ENCODE measurements around the gene GPR150.
A peak's percentile ranks its signal among the peaks of the same experiment; 100 is the strongest.
"Not testable (repeated sequence)": the region's sequence is repeated elsewhere in the genome, so short reads cannot be mapped to it uniquely, and the experiment has no call there.

GPR150 gene

DNA sequence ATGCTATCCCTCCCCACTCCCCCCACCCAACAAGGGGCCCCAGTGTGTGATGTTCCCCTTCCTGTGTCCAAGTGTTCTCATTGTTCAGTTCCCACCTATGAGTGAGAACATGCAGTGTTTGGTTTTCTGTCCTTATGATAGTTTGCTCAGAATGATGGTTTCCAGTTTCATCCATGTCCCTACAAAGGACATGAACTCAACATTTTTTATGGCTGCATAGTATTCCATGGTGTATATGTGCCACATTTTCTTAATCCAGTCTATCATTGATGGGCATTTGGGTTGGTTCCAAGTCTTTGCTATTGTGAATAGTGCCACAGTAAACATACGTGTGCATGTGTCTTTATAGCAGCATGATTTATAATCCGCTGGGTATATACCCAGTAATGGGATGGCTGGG is 13.1 kb downstream of the GPR150 start:
- H3K27ac ChIP-seq (ENCODE audit: insufficient read depth, low read depth, low read length, poor library complexity, severe bottlenecking); H3K9me3 ChIP-seq (ENCODE audit: control insufficient read depth, low read length); H3K4me1 ChIP-seq (ENCODE audit: control insufficient read depth, insufficient read depth, low read length); H3K27me3 ChIP-seq (ENCODE audit: control insufficient read depth, insufficient read depth, low read length, poor library complexity, severe bottlenecking); H3K36me3 ChIP-seq (ENCODE audit: control insufficient read depth, insufficient read depth, low read length); H3K4me3 ChIP-seq (ENCODE audit: insufficient read depth, low read depth, low read length): not testable (repeated sequence)
- 89 to 100% methylated on average over 2 of the region's 2 CpGs for WGBS, 2 experiments

GRCh38 chr5:95633671-95634070 is 13.8 kb downstream of the GPR150 start:
- Histone ChIP-seq H3K9me3 (ENCODE audit: control insufficient read depth, low read length) (no peaks in the 10 kb centered on the region), H3K36me3 (ENCODE audit: control insufficient read depth, insufficient read depth, low read length) (no peaks in the 10 kb centered on the region), H3K27ac (ENCODE audit: insufficient read depth, low read depth, low read length, poor library complexity, severe bottlenecking) (no peak overlapping the region), H3K4me1 (ENCODE audit: control insufficient read depth, insufficient read depth, low read length) (no peaks in the 10 kb centered on the region), H3K27me3 (ENCODE audit: control insufficient read depth, insufficient read depth, low read length, poor library complexity, severe bottlenecking) (no peaks in the 10 kb centered on the region), H3K4me3 (ENCODE audit: insufficient read depth, low read depth, low read length) (no peak overlapping the region)
- WGBS, 2 experiments, result 94 to 95% methylated on average over 3 of the region's 3 CpGs

- Histone ChIP-seq H3K27me3 (ENCODE audit: control insufficient read depth, insufficient read depth, low read length, poor library complexity, severe bottlenecking) (no peaks in the 10 kb centered on the region), H3K36me3 (ENCODE audit: control insufficient read depth, insufficient read depth, low read length) (no peaks in the 10 kb centered on the region), H3K4me3 (ENCODE audit: insufficient read depth, low read depth, low read length) (no peak overlapping the region), H3K9me3 (ENCODE audit: control insufficient read depth, low read length) (no peaks in the 10 kb centered on the region), H3K4me1 (ENCODE audit: control insufficient read depth, insufficient read depth, low read length) (no peaks in the 10 kb centered on the region), H3K27ac (ENCODE audit: insufficient read depth, low read depth, low read length, poor library complexity, severe bottlenecking) (no peak overlapping the region)
- WGBS, 2 experiments, result 91 to 100% methylated on average over 3 of the region's 3 CpGs
These were observed 14.2 kb downstream of the GPR150 start for GRCh38 chr5:95634081-95634480.

DNA sequence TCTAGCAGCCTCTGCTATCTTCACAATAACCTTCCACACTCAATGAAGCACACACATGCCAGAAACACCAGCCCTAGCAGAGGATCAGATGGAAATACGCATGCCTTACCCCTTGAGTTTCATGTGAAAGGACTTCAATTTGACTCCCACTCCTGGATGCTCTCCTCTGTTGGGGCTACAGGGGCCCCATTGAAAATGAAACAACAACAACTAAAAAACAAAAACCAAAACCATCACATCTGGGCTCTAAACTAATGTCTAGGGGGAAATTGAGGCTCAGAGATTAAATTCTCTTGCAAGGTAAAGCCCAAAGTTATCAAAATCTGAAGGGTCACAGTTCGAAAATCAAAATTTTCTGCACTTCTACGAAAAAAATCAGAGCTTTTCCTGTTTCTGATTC is 18.7 kb downstream of the GPR150 start:
- H3K4me3 ChIP-seq (ENCODE audit: insufficient read depth, low read depth, low read length), result no peak overlapping the region

GRCh38 chr5:95641741-95642220 is 21.9 kb downstream of the GPR150 start:
- Histone ChIP-seq H3K27me3 (ENCODE audit: control insufficient read depth, insufficient read depth, low read length, poor library complexity, severe bottlenecking) (no peaks in the 10 kb centered on the region), H3K36me3 (ENCODE audit: control insufficient read depth, insufficient read depth, low read length) (no peaks in the 10 kb centered on the region), H3K4me3 (ENCODE audit: insufficient read depth, low read depth, low read length) (no peak overlapping the region), H3K27ac (ENCODE audit: insufficient read depth, low read depth, low read length, poor library complexity, severe bottlenecking) (no peak overlapping the region), H3K9me3 (ENCODE audit: control insufficient read depth, low read length) (no peaks in the 10 kb centered on the region), H3K4me1 (ENCODE audit: control insufficient read depth, insufficient read depth, low read length) (no peaks in the 10 kb centered on the region)
- WGBS, 2 experiments, result 93% methylated on average over 5 of the region's 5 CpGs

More for the DNA sequence above, 18.7 kb downstream of the GPR150 start:
- WGBS, 2 experiments, result 88 to 91% methylated on average over 3 of the region's 3 CpGs
- H3K4me1 ChIP-seq (ENCODE audit: control insufficient read depth, insufficient read depth, low read length), result no peaks in the 10 kb centered on the region
- no peaks in the 10 kb centered on the region for H3K9me3 ChIP-seq (ENCODE audit: control insufficient read depth, low read length)
- H3K27ac ChIP-seq (ENCODE audit: insufficient read depth, low read depth, low read length, poor library complexity, severe bottlenecking), result no peak overlapping the region
- no peaks in the 10 kb centered on the region for H3K36me3 ChIP-seq (ENCODE audit: control insufficient read depth, insufficient read depth, low read length)
- H3K27me3 ChIP-seq (ENCODE audit: control insufficient read depth, insufficient read depth, low read length, poor library complexity, severe bottlenecking), result no peaks in the 10 kb centered on the region

DNA sequence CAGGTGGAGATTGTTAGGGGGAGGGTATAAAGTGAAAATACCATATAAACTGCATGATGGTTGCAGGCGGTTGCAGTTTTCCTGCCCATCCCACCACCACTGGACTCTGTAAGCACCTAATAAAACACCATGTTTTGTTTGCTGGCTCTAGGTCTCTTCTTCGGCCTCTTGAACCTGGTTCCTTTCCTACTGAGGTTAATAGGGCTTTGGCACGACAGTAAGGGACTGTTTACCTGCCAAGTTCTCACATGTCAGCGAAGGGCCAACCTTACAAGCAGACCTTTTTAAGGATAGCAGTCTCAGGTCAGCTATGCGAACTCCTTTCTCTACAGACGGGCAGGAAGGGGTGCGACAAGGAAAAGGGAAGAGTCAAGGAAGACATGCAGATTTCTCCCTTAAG is 23.3 kb downstream of the GPR150 start:
- no peaks in the 10 kb centered on the region for H3K36me3 ChIP-seq (ENCODE audit: control insufficient read depth, insufficient read depth, low read length)

GRCh38 chr5:95644351-95645042 is 24.6 kb downstream of the GPR150 start:
- Histone ChIP-seq H3K36me3 (ENCODE audit: control insufficient read depth, insufficient read depth, low read length) (no peaks in the 10 kb centered on the region), H3K4me3 (ENCODE audit: insufficient read depth, low read depth, low read length) (no peak overlapping the region), H3K27ac (ENCODE audit: insufficient read depth, low read depth, low read length, poor library complexity, severe bottlenecking) (no peak overlapping the region), H3K27me3 (ENCODE audit: control insufficient read depth, insufficient read depth, low read length, poor library complexity, severe bottlenecking) (no peaks in the 10 kb centered on the region), H3K9me3 (ENCODE audit: control insufficient read depth, low read length) (no peaks in the 10 kb centered on the region), H3K4me1 (ENCODE audit: control insufficient read depth, insufficient read depth, low read length) (no peaks in the 10 kb centered on the region)
- 41 to 44% methylated on average over 4 of the region's 4 CpGs for WGBS, 2 experiments

More for the DNA sequence above, 23.3 kb downstream of the GPR150 start:
- Histone ChIP-seq H3K4me1 (ENCODE audit: control insufficient read depth, insufficient read depth, low read length) (no peaks in the 10 kb centered on the region), H3K9me3 (ENCODE audit: control insufficient read depth, low read length) (no peaks in the 10 kb centered on the region), H3K27me3 (ENCODE audit: control insufficient read depth, insufficient read depth, low read length, poor library complexity, severe bottlenecking) (no peaks in the 10 kb centered on the region), H3K4me3 (ENCODE audit: insufficient read depth, low read depth, low read length) (no peak overlapping the region), H3K27ac (ENCODE audit: insufficient read depth, low read depth, low read length, poor library complexity, severe bottlenecking) (no peak overlapping the region)
- 94 to 96% methylated on average over 7 of the region's 7 CpGs for WGBS, 2 experiments

DNA sequence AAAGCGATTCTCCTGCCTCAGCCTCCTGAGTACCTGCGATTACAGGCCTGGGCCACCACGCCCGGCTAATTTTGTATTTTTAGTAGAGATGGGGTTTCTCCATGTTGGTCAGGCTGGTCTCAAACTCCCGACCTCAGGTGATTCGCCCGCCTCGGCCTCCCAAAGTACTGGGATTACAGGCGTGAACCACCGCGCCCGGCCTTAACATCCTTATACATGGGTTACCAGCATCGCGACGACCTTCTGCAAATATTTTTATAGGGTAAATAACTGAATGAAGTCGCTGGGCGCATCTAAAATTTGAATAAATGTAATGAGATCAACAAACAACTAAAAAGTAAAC is 26.3 kb downstream of the GPR150 start:
- not testable (repeated sequence) for H3K27ac ChIP-seq (ENCODE audit: insufficient read depth, low read depth, low read length, poor library complexity, severe bottlenecking); H3K27me3 ChIP-seq (ENCODE audit: control insufficient read depth, insufficient read depth, low read length, poor library complexity, severe bottlenecking); H3K4me3 ChIP-seq (ENCODE audit: insufficient read depth, low read depth, low read length); H3K9me3 ChIP-seq (ENCODE audit: control insufficient read depth, low read length); H3K36me3 ChIP-seq (ENCODE audit: control insufficient read depth, insufficient read depth, low read length); H3K4me1 ChIP-seq (ENCODE audit: control insufficient read depth, insufficient read depth, low read length)
- WGBS, 2 experiments, result 90 to 91% methylated on average over 17 of the region's 17 CpGs

DNA sequence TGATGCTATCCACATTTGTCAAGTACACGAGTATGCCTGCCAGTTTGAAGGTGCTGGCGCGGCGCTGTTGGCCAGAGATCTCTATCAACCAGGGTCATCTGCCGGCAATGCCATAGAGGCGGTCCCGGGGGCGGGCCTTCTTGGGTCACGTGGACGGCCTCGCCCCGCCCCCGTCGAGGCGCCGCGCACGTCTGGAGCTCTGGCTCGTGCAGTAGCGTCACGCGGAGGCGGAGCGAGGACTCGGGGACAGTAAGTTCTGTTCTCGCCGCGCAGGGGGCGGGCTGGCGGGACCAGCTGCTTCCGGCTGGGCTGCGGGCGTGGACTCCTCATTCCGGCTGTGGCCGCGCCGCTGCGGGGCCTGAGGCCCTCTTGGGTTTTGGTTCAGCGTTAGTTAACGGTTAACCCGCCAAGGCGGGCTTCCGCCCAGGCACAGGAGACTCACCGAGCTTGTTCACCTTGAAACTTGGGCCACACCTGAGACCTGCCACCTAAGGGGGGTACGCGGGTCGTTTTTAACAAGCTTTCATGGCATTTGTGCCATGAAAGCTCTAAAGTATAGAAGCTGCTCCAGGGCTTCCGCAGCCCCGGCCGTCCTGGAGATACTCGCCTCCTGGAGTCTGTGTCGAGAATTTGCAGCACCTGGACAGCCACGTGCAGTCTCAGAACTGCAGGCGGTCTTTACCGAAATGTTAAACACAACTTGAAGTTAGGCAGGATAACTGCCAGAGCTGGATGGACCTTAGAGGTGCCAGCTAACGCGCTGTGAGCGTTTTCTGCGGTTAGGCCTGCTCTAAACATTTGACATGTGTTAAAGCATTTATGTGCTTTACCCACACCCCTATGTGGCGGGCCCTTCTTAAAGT is 26.9 kb downstream of the GPR150 start, which contains the start of gene RFESD:
TSS of gene RFESD (plus strand) at position 209 of the 863 bp plus-strand sequence. CDS start 5,495 bp downstream, outside the sequence.
- no peaks in the 10 kb centered on the region for H3K27me3 ChIP-seq (ENCODE audit: control insufficient read depth, insufficient read depth, low read length, poor library complexity, severe bottlenecking)
- H3K36me3 ChIP-seq (ENCODE audit: control insufficient read depth, insufficient read depth, low read length), result no peaks in the 10 kb centered on the region
- H3K4me3 ChIP-seq (ENCODE audit: insufficient read depth, low read depth, low read length), result peak within 1 kb of the TSS; percentile 38
- peak within 1 kb of the TSS; percentile 52 for H3K27ac ChIP-seq (ENCODE audit: insufficient read depth, low read depth, low read length, poor library complexity, severe bottlenecking)
- WGBS, 2 experiments, result 18 to 20% methylated on average over 60 of the region's 60 CpGs
- H3K9me3 ChIP-seq (ENCODE audit: control insufficient read depth, low read length), result no peaks in the 10 kb centered on the region
- no peaks in the 10 kb centered on the region for H3K4me1 ChIP-seq (ENCODE audit: control insufficient read depth, insufficient read depth, low read length)
